ENCODE data around the gene PALLD. TPM values are rescaled to one million over a fixed set of nuclear protein-coding genes. Genes with fewer than 3 reads are reported as not detected.

PALLD gene
- total RNA-seq, 1 experiment from 2014 or later = 18.3 TPM

- Histone ChIP-seq H3K27me3 (ENCODE audit: insufficient read depth, low read length) (no peaks in the 10 kb centered on the region), H2BK20ac (ENCODE audit: low read depth, low read length, poor library complexity, severe bottlenecking) (no peak overlapping the region), H2BK5ac (ENCODE audit: insufficient read length, low read length) (no peak overlapping the region), H3K56ac (ENCODE audit: insufficient read length, low read depth, low read length) (no peak overlapping the region), H2BK12ac (ENCODE audit: insufficient read length, low read depth, low read length) (no peak overlapping the region), H4K91ac (ENCODE audit: insufficient read length, low read depth, low read length) (no peak overlapping the region), H2BK120ac (ENCODE audit: low read depth, low read length, poor library complexity, severe bottlenecking) (no peak overlapping the region), H2AFZ (ENCODE audit: low read length) (no peak overlapping the region), H4K8ac (replicated peaks; ENCODE audit: insufficient read length, low read depth, low read length) (no peak overlapping the region), H3K18ac (ENCODE audit: insufficient read length, low read depth, low read length) (no peak overlapping the region), H3K27ac (ENCODE audit: insufficient read length, low read depth, low read length) (no peak overlapping the region), H3K23ac (ENCODE audit: insufficient read length, low read depth, low read length) (no peak overlapping the region), H3K4ac (ENCODE audit: low read depth, low read length) (no peak overlapping the region), H2AK5ac (ENCODE audit: insufficient read length, low read length) (no peak overlapping the region), H3K23me2 (ENCODE audit: insufficient read length, low read depth, low read length, poor library complexity, severe bottlenecking) (no peaks in the 10 kb centered on the region), H2BK15ac (ENCODE audit: low read depth, low read length) (no peak overlapping the region), H3K4me2 (ENCODE audit: insufficient read depth, insufficient read length, low read length) (no peak overlapping the region), H3K4me1 (ENCODE audit: insufficient read depth, low read length) (peaks cover 7% of the 10 kb centered on the region; the same call in 1 of the 2 replicates), H4K20me1 (ENCODE audit: control insufficient read depth, insufficient read depth, insufficient read length) (no peaks in the 10 kb centered on the region), H4K5ac (ENCODE audit: insufficient read length, low read depth, low read length) (no peak overlapping the region), H3K79me2 (ENCODE audit: insufficient read depth, low read length) (no peaks in the 10 kb centered on the region), H3K79me1 (ENCODE audit: insufficient read depth, low read depth, low read length, poor library complexity, severe bottlenecking) (no peaks in the 10 kb centered on the region), H3K14ac (ENCODE audit: insufficient read depth, low read length) (no peak overlapping the region), H3T11ph (ENCODE audit: low read length) (no peak overlapping the region), H3K9me3 (ENCODE audit: control insufficient read depth, low read depth, low read length) (no peaks in the 10 kb centered on the region), H3K9ac (ENCODE audit: extremely low read depth, insufficient read length, low read length) (no peak overlapping the region)
- Mint-ChIP-seq H3K4me3 (no peak overlapping the region), H3K4me1 (peaks cover 32 to 39% of the 10 kb centered on the region in 2 experiments), H3K27ac (peak overlapping the region in 1 of 3 experiments; percentile 44; a peak in 1 of 7 replicates), H3K9me3 (no peaks in the 10 kb centered on the region), H3K27me3 (ENCODE audit: low read depth) (no peaks in the 10 kb centered on the region), H3K36me3 (ENCODE audit: insufficient read depth in 1 of 3, low read depth in 3 of 3) (peaks cover 0 to 2% (median 0%) of the 10 kb centered on the region in 3 experiments; a peak in 1 of 7 replicates)
- no peak for TF ChIP-seq CTCF (conservative IDR thresholded peaks at IDR 0.05)
- no peak for DNase-seq
- WGBS (ENCODE audit: extremely low coverage, insufficient read length, low lambda C conversion rate) = no CpG with 5 or more reads among the region's 3 CpGs
Observed at GRCh38 chr4:168605411-168605810, 108.6 kb downstream of the PALLD start.

All from H9 (cell line).